MM.1S (cell line): ENCODE data around the gene LHX4.

ENCODE experiments used
- DNase-seq: peaks from one replicate; pipeline ENCODE4 v3.0.0-alpha.2; 2015
- H2AFZ ChIP-seq: fragments of 300-600 bp; sonication (generic); 2 replicates; pipeline ENCODE4 v1.6.0; 2016; ENCODE audit warnings: antibody characterized with exemption, low read length
- H3F3A ChIP-seq: fragments of 300-600 bp; sonication (generic); 2 replicates; pipeline ENCODE4 v1.6.1; 2016; ENCODE audit warnings: mild to moderate bottlenecking, antibody characterized with exemption, low read length, moderate library complexity, mixed read lengths; ENCODE audit not compliant: insufficient read depth
- H3K27ac ChIP-seq: fragments of 300-600 bp; sonication (generic); 2 replicates; pipeline ENCODE4 v1.5.1; 2016; ENCODE audit warnings: mild to moderate bottlenecking, low read length
- H3K27me3 ChIP-seq: fragments of 300-600 bp; sonication (generic); replicated peaks from 2 replicates; pipeline ENCODE4 v1.6.0; 2016; ENCODE audit warnings: low read length; ENCODE audit not compliant: insufficient read depth
- H3K36me3 ChIP-seq: fragments of 300-600 bp; sonication (generic); replicated peaks from 2 replicates; pipeline ENCODE4 v1.6.1; 2016; ENCODE audit warnings: mild to moderate bottlenecking, low read length, mixed read lengths; ENCODE audit not compliant: insufficient read depth
- H3K4me1 ChIP-seq: fragments of 300-600 bp; sonication (generic); 2 replicates; pipeline ENCODE4 v1.6.1; 2016; ENCODE audit warnings: low read length, mixed read lengths
- H3K4me2 ChIP-seq: fragments of 300-600 bp; sonication (generic); 2 replicates; pipeline ENCODE4 v1.6.0; 2016; ENCODE audit warnings: low read depth, low read length
- H3K4me3 ChIP-seq: fragments of 300-600 bp; sonication (generic); 2 replicates; pipeline ENCODE4 v1.5.1; 2016; ENCODE audit warnings: low read length, mixed read lengths
- H3K79me2 ChIP-seq: fragments of 300-600 bp; sonication (generic); 2 replicates; pipeline ENCODE4 v1.6.1; 2016; ENCODE audit warnings: mixed run types, low read length, mixed read lengths
- H3K9ac ChIP-seq: fragments of 300-600 bp; sonication (generic); 2 replicates; pipeline ENCODE4 v1.6.1; 2016; ENCODE audit warnings: low read length, mixed read lengths
- H3K9me2 ChIP-seq: fragments of 300-600 bp; sonication (generic); replicated peaks from 2 replicates; pipeline ENCODE4 v1.6.1; 2016; ENCODE audit warnings: mild to moderate bottlenecking, low read length, mixed read lengths; ENCODE audit not compliant: insufficient read depth
- H3K9me3 ChIP-seq: fragments of 300-600 bp; sonication (generic); replicated peaks from 2 replicates; pipeline ENCODE4 v1.6.1; 2016; ENCODE audit warnings: mild to moderate bottlenecking, low read length, mixed read lengths; ENCODE audit not compliant: insufficient read depth
- H4K20me1 ChIP-seq: fragments of 300-600 bp; sonication (generic); 2 replicates; pipeline ENCODE4 v1.6.1; 2016; ENCODE audit warnings: mild to moderate bottlenecking, low read length, moderate library complexity, mixed read lengths; ENCODE audit not compliant: insufficient read depth
- EZH2 ChIP-seq: fragments of 300-600 bp; sonication (generic); optimal IDR thresholded peaks from 2 replicates; pipeline ENCODE3; 2017; ENCODE audit warnings: low read depth, mild to moderate bottlenecking, antibody characterized with exemption, low read length, mixed read lengths
- EZH2phosphoT487 ChIP-seq: fragments of 300-600 bp; sonication (generic); IDR thresholded peaks from 2 replicates; pipeline ENCODE4 v1.6.1; 2018; ENCODE audit warnings: antibody characterized with exemption, low read length
- TF ChIP-seq, protein P1 (sequence below): fragments of 300-600 bp; sonication (generic); IDR thresholded peaks from 2 replicates; pipeline ENCODE4 v1.5.1; 2016; ENCODE audit warnings: antibody characterized with exemption, low read length, mixed read lengths

Gene LHX4

DNA sequence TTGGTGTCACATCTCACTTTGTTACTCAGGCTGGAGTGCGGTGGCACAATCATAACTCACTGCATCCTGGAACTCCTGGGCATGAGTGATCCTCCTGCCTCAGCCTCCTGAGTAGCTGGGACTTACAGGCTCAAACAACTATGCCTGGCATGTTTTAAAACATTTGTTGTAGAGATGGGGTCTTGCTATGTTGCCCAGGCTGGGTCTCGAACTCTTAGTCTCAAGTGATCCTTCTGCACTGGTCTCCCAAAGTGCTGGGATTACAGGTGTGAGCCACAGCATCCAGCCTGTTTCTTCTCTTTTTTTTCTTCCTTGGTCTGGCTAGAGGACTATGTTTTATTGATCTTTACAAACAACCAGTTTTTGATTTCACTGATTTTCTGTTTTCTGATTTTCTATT lies 64.6 kb downstream of the LHX4 start:
- Histone ChIP-seq H2AFZ (no peak overlapping the region), H3F3A (no peaks in the 10 kb centered on the region), H3K9me2 (no peaks in the 10 kb centered on the region), H3K4me2 (no peak overlapping the region), H3K9ac (no peak overlapping the region), H3K4me3 (no peak overlapping the region), H3K36me3 (no peaks in the 10 kb centered on the region), H3K9me3 (no peaks in the 10 kb centered on the region), H3K27me3 (no peaks in the 10 kb centered on the region), H4K20me1 (no peaks in the 10 kb centered on the region), H3K27ac (no peak overlapping the region), H3K4me1 (no peaks in the 10 kb centered on the region), H3K79me2 (no peaks in the 10 kb centered on the region)
- no peak for DNase-seq
- TF ChIP-seq, protein P1, sequence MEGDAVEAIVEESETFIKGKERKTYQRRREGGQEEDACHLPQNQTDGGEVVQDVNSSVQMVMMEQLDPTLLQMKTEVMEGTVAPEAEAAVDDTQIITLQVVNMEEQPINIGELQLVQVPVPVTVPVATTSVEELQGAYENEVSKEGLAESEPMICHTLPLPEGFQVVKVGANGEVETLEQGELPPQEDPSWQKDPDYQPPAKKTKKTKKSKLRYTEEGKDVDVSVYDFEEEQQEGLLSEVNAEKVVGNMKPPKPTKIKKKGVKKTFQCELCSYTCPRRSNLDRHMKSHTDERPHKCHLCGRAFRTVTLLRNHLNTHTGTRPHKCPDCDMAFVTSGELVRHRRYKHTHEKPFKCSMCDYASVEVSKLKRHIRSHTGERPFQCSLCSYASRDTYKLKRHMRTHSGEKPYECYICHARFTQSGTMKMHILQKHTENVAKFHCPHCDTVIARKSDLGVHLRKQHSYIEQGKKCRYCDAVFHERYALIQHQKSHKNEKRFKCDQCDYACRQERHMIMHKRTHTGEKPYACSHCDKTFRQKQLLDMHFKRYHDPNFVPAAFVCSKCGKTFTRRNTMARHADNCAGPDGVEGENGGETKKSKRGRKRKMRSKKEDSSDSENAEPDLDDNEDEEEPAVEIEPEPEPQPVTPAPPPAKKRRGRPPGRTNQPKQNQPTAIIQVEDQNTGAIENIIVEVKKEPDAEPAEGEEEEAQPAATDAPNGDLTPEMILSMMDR = no peak
- TF ChIP-seq EZH2phosphoT487 = no peak
- TF ChIP-seq EZH2 = no peak

DNA sequence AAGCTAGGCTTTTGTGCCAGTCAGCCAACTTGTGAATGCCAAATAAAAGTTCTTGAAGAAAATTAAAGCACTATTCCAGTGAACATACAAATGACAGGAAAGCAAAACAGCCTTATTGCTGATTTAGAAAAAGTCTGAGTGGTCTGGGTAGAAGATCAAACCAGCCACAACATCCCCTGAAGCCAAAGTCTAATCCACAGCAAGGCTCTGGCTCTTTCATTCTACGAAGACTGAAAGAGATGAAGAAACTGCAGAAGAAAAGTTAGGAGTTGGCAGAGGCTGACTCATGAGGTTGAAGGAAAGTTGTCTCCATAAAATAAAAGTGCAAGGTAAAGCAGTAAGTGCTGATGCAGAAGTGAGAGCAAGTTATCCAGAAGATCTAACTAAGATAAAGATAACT lies 65.9 kb downstream of the LHX4 start:
- no peaks in the 10 kb centered on the region for H3F3A ChIP-seq
- H3K79me2 ChIP-seq = no peaks in the 10 kb centered on the region
- no peak overlapping the region for H3K4me3 ChIP-seq
- H3K9me2 ChIP-seq = no peaks in the 10 kb centered on the region
- no peaks in the 10 kb centered on the region for H4K20me1 ChIP-seq
- no peak overlapping the region for H3K27ac ChIP-seq
- no peak overlapping the region for H3K9ac ChIP-seq
- no peaks in the 10 kb centered on the region for H3K9me3 ChIP-seq
- DNase-seq = no peak
- no peak overlapping the region for H3K4me2 ChIP-seq
- TF ChIP-seq, protein P1 = no peak
- TF ChIP-seq EZH2phosphoT487 (no peak), EZH2 (no peak)
- no peaks in the 10 kb centered on the region for H3K27me3 ChIP-seq
- no peaks in the 10 kb centered on the region for H3K36me3 ChIP-seq
- H3K4me1 ChIP-seq = no peaks in the 10 kb centered on the region
- H2AFZ ChIP-seq = no peak overlapping the region

DNA sequence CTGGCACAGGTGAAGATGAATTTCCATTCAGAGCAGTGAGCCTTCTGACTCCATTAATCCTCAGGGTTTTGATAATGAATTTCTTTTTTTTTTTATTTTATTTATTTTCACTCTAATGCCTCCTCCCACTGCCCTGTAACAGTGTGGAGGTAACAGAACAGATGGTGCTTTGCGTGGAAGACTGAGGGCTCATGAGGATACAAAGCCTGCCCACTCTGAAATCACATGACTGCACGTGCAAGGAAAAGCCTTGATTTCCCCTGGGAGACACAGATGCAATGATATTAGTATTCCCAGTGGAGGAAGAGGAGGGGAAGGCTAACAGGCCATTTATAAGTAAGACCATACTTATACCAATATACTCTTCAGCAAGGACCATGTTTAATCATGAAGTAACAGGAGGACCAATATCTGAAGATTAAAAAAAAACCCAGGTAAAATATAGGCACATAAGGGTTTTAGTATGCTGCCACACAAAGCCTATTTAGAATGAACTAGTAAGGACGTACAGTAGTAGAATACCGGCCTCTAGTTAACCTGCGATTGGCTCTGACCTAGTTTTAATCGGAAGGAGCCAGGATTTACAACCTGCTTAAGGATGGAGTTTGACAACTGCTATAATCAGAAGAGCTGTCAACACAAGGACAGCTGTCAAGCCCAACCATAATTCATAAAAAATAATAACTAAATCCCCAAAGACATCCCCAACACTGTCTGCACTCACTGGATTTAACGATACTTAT lies 69.6 kb downstream of the LHX4 start:
- H3K4me2 ChIP-seq = no peak overlapping the region
- no peaks in the 10 kb centered on the region for H4K20me1 ChIP-seq
- H3K36me3 ChIP-seq = no peaks in the 10 kb centered on the region
- no peaks in the 10 kb centered on the region for H3K9me3 ChIP-seq
- TF ChIP-seq EZH2 = no peak
- TF ChIP-seq, protein P1 = no peak
- no peak for TF ChIP-seq EZH2phosphoT487
- H3K79me2 ChIP-seq = no peaks in the 10 kb centered on the region
- H3K27me3 ChIP-seq = no peaks in the 10 kb centered on the region
- no peaks in the 10 kb centered on the region for H3F3A ChIP-seq
- H3K4me1 ChIP-seq = no peaks in the 10 kb centered on the region
- no peak overlapping the region for H3K27ac ChIP-seq
- H3K4me3 ChIP-seq = no peak overlapping the region
- no peak overlapping the region for H2AFZ ChIP-seq
- DNase-seq = no peak
- no peaks in the 10 kb centered on the region for H3K9me2 ChIP-seq
- no peak overlapping the region for H3K9ac ChIP-seq
